Right ventricle myocardium inferior (tissue), 1 donor: Measurements from ENCODE around the gene PDE8A. TPM values are rescaled to one million over a fixed set of nuclear protein-coding genes. Genes with fewer than 3 reads are reported as not detected.
"Not testable (repeated sequence)": the region's sequence is repeated elsewhere in the genome, so short reads cannot be mapped to it uniquely, and the experiment has no call there.

Experiments used
- ATAC-seq: fragments of 200-7000 bp; cut with Tn5 transposase; one replicate; pipeline ENCODE4 v1.9.1; 2020; ENCODE audit warnings: mild to moderate bottlenecking, moderate library complexity
- DNase-seq: peaks from one replicate; pipeline ENCODE4 v3.0.0; 2021; ENCODE audit errors: missing footprints
- intact Hi-C: fragments of 100-400 bp; cut with DNase I; formaldehyde crosslinking; loops from one replicate; pipeline ENCODE4 v1.11.0; 2022
- total RNA-seq: library from RNA; stranded (reverse); fragmentation: NEBNext Ultra II Directional; extraction: Animal tissue kit (Norgen Biotek cat#: 25700); gene quantifications from one replicate; pipeline ENCODE4 v1.2.1, GENCODE V29; 2021
- donor health status: DM: no; HTN: yes; CAD: no; lungs with severe emphysema.

PDE8A gene
- total RNA-seq, 1 donor from 2014 or later: 12.2 TPM

GRCh38 chr15:85137489-85138168, 156.0 kb downstream of the PDE8A start:
- intact Hi-C loops: no loop called here
- ATAC-seq: no peak
- DNase-seq: no peak

- ATAC-seq (no peak), DNase-seq (no peak)
- intact Hi-C loops: no loop called here
Observed at GRCh38 chr15:85139391-85139790, 157.7 kb downstream of the PDE8A start.

GRCh38 chr15:85141726-85142125, 160.1 kb downstream of the PDE8A start:
- ATAC-seq: no peak
- DNase-seq: no peak
- intact Hi-C loops: no loop called here

DNA sequence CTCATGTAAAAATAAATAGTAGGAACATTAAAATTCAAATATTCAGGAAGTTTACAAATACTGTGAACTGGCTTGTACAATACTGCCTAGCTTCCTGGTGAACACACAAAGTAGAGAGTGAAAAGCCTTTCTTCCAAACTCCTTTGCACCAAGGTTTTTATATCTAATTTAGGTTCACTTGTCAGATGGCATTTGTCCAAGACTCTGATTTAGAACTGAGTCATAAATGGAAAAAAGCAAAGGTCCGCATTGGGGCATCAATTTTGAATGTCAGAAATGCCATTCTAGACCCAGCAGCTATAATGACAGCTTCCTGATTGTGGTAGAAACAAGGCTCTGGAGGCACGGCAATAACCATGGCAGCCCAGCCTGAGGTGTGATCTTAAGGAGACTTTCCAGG, 160.7 kb downstream of the PDE8A start:
- intact Hi-C loops: no loop called here
- no peak for DNase-seq
- ATAC-seq: no peak

DNA sequence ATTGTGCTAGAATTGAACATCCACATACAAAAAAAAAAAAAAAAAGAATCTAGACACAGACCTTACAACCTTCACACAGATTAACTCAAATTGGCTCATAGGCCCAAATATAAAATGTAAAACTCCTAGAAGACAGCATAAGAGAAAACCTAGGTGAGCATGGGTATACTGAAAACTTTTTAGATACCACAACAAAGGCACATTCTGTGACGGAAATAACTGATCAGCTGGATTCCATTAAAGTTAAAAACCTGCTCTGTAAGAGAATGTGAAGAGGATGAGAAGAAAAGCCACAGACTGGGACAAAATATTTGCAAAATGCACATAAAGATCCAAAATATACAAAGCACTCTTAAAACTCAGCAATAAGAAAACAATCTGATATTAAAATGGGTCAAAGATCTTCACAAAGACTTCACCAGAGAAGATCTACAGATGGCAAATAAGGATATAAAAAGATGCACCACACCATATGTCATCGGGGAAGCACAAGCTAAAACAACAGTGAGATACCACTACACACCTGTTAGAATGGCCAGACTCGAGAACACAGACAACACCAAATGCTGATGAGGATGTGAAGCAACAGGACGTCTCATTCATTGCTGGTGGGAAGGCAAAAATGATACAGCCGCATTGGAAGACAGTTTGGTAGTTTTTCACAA, 167.9 kb downstream of the PDE8A start:
- no peak for ATAC-seq
- no peak for DNase-seq
- intact Hi-C loops: no loop called here

DNA sequence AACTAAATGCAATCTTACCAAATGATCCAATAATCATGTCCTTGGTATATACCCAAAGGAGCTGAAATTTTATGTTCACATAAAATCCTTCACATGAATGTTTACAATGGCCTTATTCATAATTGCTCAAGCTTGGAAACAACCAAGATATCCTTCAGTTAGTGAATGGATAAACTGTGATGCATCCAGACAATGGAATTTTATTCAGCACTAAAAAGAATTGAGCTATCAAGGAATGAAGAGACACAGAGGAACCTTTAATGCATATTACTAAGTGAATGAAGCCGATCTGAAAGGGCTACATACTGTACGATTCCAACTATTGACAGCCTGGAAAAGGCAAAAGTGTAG, 168.4 kb downstream of the PDE8A start:
- DNase-seq: no peak
- intact Hi-C loops: no loop called here
- ATAC-seq: no peak

GRCh38 chr15:85151145-85151544, 169.5 kb downstream of the PDE8A start:
- ATAC-seq (no peak), DNase-seq (no peak)
- intact Hi-C loops: no loop called here

DNA sequence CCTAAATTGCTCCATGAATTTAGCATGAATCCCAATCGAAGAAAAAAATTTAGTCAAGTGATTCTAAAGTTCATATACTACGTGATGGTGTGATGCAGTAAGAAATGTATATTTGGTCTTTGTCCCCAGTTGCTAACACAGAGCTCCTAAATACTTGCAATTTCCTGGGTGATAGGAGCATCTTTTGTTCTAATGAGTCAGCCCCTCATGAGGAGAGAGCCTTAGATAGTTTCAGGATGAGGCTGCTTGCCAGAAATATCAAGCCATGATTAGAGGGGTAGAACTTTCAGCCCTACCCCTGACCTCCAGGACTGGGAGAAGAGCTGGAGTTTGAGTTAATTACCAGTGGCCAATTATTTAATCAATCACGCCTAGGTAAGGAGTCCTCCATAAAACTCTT, 170.2 kb downstream of the PDE8A start:
- intact Hi-C loops: no loop called here
- DNase-seq (no peak), ATAC-seq (no peak)

- ATAC-seq (no peak), DNase-seq (no peak)
- intact Hi-C loops: no loop called here
Observed at GRCh38 chr15:85154061-85154460, 172.4 kb downstream of the PDE8A start.

- intact Hi-C loops: no loop called here
- DNase-seq (no peak), ATAC-seq (no peak)
Observed at GRCh38 chr15:85155360-85155759, 173.7 kb downstream of the PDE8A start.

DNA sequence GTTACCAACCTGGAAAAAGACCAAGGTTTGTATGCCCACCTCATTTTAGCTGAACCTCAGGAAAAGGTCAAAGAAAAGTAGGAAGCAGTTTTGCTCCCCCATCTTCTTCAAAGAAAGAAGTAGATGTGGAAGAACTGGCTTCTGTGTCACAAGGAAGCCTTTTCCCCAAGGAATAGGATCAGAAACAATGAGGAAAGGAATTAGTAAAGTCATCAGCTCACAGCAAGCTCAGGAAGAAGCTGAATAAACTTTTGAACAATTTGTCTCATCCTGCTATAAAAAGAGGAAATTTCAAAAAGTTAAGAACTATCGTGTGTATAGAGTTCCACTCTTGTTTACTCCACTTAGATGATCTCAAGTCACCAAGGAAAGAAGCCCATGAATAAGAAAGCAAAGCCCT, 174.2 kb downstream of the PDE8A start:
- no peak for ATAC-seq
- intact Hi-C loops: no loop called here
- no peak for DNase-seq

DNA sequence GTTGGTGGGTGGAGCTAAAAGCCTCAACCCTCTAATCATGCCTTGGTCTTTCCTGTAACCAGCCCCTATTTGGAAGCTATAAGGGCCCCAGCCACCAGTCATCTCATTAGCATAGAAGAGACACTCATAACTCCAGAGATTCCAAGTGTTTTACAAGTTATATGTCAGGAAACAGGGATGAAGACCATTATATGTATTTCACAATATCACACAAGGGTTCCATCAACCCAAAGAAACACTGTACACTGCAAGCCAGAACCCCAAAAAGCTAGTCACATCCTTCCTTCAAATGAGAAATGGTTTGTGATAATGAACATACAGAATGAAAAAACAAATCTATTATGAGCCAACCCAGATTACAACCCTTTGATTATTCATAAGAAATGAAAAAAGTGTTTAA, 175.7 kb downstream of the PDE8A start:
- intact Hi-C loops: no loop called here
- DNase-seq (no peak), ATAC-seq (no peak)

- intact Hi-C loops: no loop called here
- ATAC-seq: no peak
- DNase-seq: no peak
Observed at GRCh38 chr15:85162237-85162636, 180.6 kb downstream of the PDE8A start.

DNA sequence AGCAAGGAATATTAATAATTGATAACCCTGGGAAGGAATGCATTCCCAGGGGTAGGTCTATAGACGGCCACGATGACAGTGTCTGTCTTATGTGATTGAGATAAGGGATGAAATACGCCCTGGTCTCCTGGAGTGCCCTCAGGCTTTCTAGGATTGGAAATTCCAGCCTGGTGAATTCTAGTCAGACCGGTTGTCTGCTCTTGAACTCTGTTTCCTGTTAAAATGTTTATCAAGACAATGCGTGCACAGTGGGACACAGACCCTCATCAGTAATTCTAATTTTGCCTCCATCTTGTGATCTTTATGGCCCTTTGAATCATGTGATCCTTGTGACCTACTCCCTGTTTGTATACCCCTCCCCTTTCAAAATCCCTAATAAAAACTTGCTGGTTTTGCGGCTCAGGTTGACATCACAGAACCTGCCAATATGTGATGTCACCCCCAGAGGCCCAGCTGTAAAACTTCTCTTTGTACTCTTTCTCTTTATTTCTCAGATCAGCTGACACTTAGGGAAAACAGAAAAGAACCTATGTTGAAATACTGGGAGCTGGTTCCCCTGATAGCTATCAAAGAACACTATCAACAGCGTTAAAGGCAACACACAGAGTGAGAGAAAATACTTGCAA, 183.3 kb downstream of the PDE8A start:
- ATAC-seq: no peak
- DNase-seq: no peak
- intact Hi-C loops: no loop called here

DNA sequence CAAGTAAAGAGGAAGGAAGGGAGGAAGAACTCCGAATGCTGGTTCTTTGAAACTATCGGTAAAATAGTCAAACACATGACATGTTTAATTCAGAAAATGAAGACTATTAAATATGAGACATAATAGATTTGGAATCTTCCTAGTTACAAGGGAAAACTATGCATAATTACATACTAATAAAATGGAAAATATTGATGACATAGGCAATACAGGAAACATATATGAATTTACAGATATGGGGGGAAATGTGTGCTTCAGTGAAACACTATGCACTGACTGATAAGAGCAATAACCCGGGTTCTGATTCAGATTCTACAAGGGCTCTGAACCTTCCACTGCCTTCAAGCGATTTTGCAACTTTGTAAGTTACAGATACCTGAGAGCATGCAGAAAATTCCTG, 185.9 kb downstream of the PDE8A start:
- DNase-seq: no peak
- no peak for ATAC-seq
- intact Hi-C loops: no loop called here

DNA sequence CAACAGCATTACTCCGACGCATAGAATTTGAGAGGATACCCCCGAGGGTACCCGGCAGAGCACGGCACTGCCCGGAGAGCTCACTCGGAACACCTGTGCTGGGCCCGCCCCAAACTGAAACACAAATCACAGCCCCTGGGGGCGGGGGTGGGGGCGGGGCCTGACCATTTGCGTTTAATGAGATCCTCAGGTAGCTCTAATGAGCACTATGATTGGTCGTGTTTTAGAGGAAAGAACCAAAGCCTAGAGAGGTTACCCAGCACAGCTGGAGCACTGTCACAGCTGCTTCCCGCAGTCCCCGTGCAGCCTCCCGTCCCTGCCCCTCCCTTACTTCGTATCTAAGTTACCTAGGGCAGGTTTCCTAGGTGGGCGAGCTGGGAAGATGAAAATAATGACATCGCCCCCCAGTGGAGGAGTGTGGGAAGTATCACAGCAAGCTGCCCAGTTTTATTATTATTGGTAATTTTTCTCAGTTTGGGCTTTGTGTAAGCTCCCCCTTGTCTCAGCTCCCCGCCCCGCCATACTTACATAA, 187.1 kb downstream of the PDE8A start:
- intact Hi-C loops: no loop called here
- no peak for ATAC-seq
- DNase-seq: no peak

DNA sequence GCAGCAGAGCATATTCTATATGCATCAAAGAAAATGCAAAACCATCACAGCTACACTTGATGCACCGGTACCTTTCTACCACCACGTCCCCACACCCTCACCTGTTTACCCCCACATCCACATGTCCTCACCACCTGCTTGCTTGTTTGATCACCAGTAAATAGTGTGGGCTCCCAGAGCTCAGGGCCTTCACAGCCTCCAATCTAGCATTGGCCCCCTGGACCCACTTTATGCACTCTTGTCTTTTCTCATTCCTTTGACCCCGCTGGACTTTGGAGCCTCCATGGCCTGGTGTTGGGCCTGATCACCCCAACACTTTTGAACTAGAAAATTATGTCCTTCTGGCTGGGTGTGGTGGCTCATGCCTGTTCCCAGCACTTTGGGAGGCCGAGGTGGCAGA, 190.1 kb downstream of the PDE8A start:
- intact Hi-C loops: no loop called here
- no peak for DNase-seq

GRCh38 chr15:85172846-85173490, 191.3 kb downstream of the PDE8A start:
- ATAC-seq: no peak
- intact Hi-C loops: no loop called here
- DNase-seq: no peak

More for the DNA sequence above, 190.1 kb downstream of the PDE8A start:
- no peak for ATAC-seq

DNA sequence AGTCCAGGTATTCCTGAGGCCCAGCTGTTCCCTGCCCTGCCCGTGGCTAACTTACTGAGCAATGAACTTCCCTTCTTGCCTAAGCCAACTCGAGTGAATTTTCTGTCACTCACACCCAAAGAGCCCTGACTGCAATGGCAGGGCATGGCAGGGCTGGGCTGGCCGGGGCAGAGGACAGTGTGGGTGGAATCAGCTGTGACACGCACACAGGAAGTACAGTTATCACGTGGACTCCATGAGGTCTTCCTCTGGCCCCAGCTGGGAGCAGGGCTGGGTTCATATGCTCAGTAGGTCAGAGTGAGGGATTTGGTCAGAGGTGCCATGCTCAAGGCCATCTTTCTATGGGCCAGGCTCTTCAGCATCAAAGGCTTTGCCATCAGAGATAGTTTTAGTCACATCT, 192.0 kb downstream of the PDE8A start:
- intact Hi-C loops: not testable (repeated sequence)

GRCh38 chr15:85174521-85174920, 192.9 kb downstream of the PDE8A start:
- no peak for ATAC-seq
- intact Hi-C loops: no loop called here
- DNase-seq: no peak

More for the DNA sequence above, 192.0 kb downstream of the PDE8A start:
- ATAC-seq, DNase-seq: not testable (repeated sequence)
